H9 (cell line): Measurements from ENCODE around the gene DNAL1. TPM values are rescaled to one million over a fixed set of nuclear protein-coding genes. Genes with fewer than 3 reads are reported as not detected.
A peak's percentile ranks its signal among the peaks of the same experiment; 100 is the strongest.

Experiments used
- DNase-seq: peaks from one replicate; pipeline ENCODE4 v3.0.0-alpha.2; 2017
- H2AFZ ChIP-seq: one replicate; pipeline ENCODE4 v1.6.1; 2013; ENCODE audit warnings: mild to moderate bottlenecking, low read length, control low read depth, moderate library complexity
- H2AK5ac ChIP-seq: 2 replicates; pipeline ENCODE4 v1.6.1; 2013; ENCODE audit warnings: low read length, control low read depth, mixed read lengths; ENCODE audit not compliant: insufficient read length
- H2BK120ac ChIP-seq: one replicate; pipeline ENCODE4 v1.6.1; 2013; ENCODE audit warnings: low read depth, mild to moderate bottlenecking, low read length, control low read depth, inconsistent platforms; ENCODE audit not compliant: poor library complexity, severe bottlenecking
- H2BK12ac ChIP-seq: 2 replicates; pipeline ENCODE4 v1.6.1; 2013; ENCODE audit warnings: low read length, control low read depth, mixed read lengths, low read depth; ENCODE audit not compliant: insufficient read length
- H2BK15ac ChIP-seq: 2 replicates; pipeline ENCODE4 v1.6.1; 2013; ENCODE audit warnings: low read depth, low read length, control low read depth
- H2BK20ac ChIP-seq: one replicate; pipeline ENCODE4 v1.6.1; 2013; ENCODE audit warnings: low read depth, mild to moderate bottlenecking, low read length, control low read depth, inconsistent platforms; ENCODE audit not compliant: poor library complexity, severe bottlenecking
- H2BK5ac ChIP-seq: 2 replicates; pipeline ENCODE4 v1.6.1; 2013; ENCODE audit warnings: low read length, control low read depth, mixed read lengths; ENCODE audit not compliant: insufficient read length
- H3K14ac ChIP-seq: 2 replicates; pipeline ENCODE4 v1.6.1; 2013; ENCODE audit warnings: low read length, control low read depth; ENCODE audit not compliant: insufficient read depth
- H3K18ac ChIP-seq: 2 replicates; pipeline ENCODE4 v1.6.1; 2013; ENCODE audit warnings: low read depth, mild to moderate bottlenecking, mixed read lengths, low read length, control low read depth; ENCODE audit not compliant: insufficient read length
- H3K23ac ChIP-seq: 2 replicates; pipeline ENCODE4 v1.6.1; 2013; ENCODE audit warnings: low read length, control low read depth, mixed read lengths, low read depth; ENCODE audit not compliant: insufficient read length
- H3K23me2 ChIP-seq: 2 replicates; pipeline ENCODE4 v1.6.1; 2013; ENCODE audit warnings: low read depth, mild to moderate bottlenecking, mixed read lengths, low read length, control low read depth; ENCODE audit not compliant: insufficient read length, poor library complexity, severe bottlenecking
- H3K27ac ChIP-seq: 2 replicates; pipeline ENCODE4 v1.5.1; 2013; ENCODE audit warnings: low read length, control low read depth, mixed read lengths, low read depth; ENCODE audit not compliant: insufficient read length
- H3K27me3 ChIP-seq: 2 replicates; pipeline ENCODE4 v1.6.1; 2013; ENCODE audit warnings: low read length, control low read depth, inconsistent platforms; ENCODE audit not compliant: insufficient read depth
- H3K4ac ChIP-seq: 2 replicates; pipeline ENCODE4 v1.6.1; 2013; ENCODE audit warnings: low read depth, mild to moderate bottlenecking, control low read depth, inconsistent platforms, low read length, moderate library complexity
- H3K4me1 ChIP-seq: 2 replicates; pipeline ENCODE4 v1.6.1; 2013; ENCODE audit warnings: low read length, control low read depth, inconsistent platforms; ENCODE audit not compliant: insufficient read depth
- H3K4me2 ChIP-seq: 2 replicates; pipeline ENCODE4 v1.6.1; 2013; ENCODE audit warnings: low read length, control low read depth, mixed read lengths; ENCODE audit not compliant: insufficient read length, insufficient read depth
- H3K56ac ChIP-seq: 2 replicates; pipeline ENCODE4 v1.6.1; 2013; ENCODE audit warnings: low read depth, mild to moderate bottlenecking, mixed read lengths, low read length, control low read depth; ENCODE audit not compliant: insufficient read length
- H3K79me1 ChIP-seq: 2 replicates; pipeline ENCODE4 v1.6.1; 2013; ENCODE audit warnings: low read depth, mild to moderate bottlenecking, moderate library complexity, low read length, control low read depth, inconsistent platforms; ENCODE audit not compliant: insufficient read depth, poor library complexity, severe bottlenecking
- H3K79me2 ChIP-seq: 2 replicates; pipeline ENCODE4 v1.6.1; 2013; ENCODE audit warnings: low read length, control low read depth, inconsistent platforms; ENCODE audit not compliant: insufficient read depth
- H3K9ac ChIP-seq: 2 replicates; pipeline ENCODE4 v1.6.1; 2013; ENCODE audit warnings: low read length, control low read depth, mixed read lengths; ENCODE audit not compliant: insufficient read length; ENCODE audit errors: extremely low read depth
- H3K9me3 ChIP-seq: one replicate; pipeline ENCODE4 v1.6.1; 2013; ENCODE audit warnings: low read depth, low read length, inconsistent platforms; ENCODE audit not compliant: control insufficient read depth
- H3T11ph ChIP-seq: one replicate; pipeline ENCODE4 v1.6.1; 2013; ENCODE audit warnings: mild to moderate bottlenecking, low read length, control low read depth, inconsistent platforms
- H4K20me1 ChIP-seq: one replicate; pipeline ENCODE4 v1.6.1; 2013; ENCODE audit not compliant: control insufficient read depth, insufficient read length, insufficient read depth
- H4K5ac ChIP-seq: 2 replicates; pipeline ENCODE4 v1.6.1; 2013; ENCODE audit warnings: low read depth, mild to moderate bottlenecking, mixed read lengths, low read length, control low read depth; ENCODE audit not compliant: insufficient read length
- H4K8ac ChIP-seq: replicated peaks from 2 replicates; pipeline ENCODE4 v1.6.1; 2013; ENCODE audit warnings: low read length, control low read depth, mixed read lengths, low read depth; ENCODE audit not compliant: insufficient read length
- H4K91ac ChIP-seq: 2 replicates; pipeline ENCODE4 v1.6.1; 2013; ENCODE audit warnings: low read depth, mild to moderate bottlenecking, moderate library complexity, mixed read lengths, low read length, control low read depth; ENCODE audit not compliant: insufficient read length
- H3K27ac Mint-ChIP-seq, 3 experiments: 2 replicates in 2 of 3; 3 replicates in 1 of 3; pipeline ENCODE4 v1.8.0; 2020 to 2021; ENCODE audit warnings: mixed read lengths in 3 of 3, mild to moderate bottlenecking in 1 of 3, moderate library complexity in 1 of 3
- H3K27me3 Mint-ChIP-seq: 2 replicates; pipeline ENCODE4 v1.8.0; 2021; ENCODE audit warnings: low read depth, mild to moderate bottlenecking, moderate library complexity, mixed read lengths
- H3K36me3 Mint-ChIP-seq, 3 experiments: 2 replicates in 2 of 3; 3 replicates in 1 of 3; pipeline ENCODE4 v1.8.0; 2020 to 2021; ENCODE audit warnings: low read depth in 3 of 3, mixed read lengths in 3 of 3; ENCODE audit not compliant: insufficient read depth in 1 of 3
- H3K4me1 Mint-ChIP-seq, 2 experiments: 2 replicates each; pipeline ENCODE4 v1.8.0; 2020; ENCODE audit warnings: mixed read lengths in 2 of 2
- H3K4me3 Mint-ChIP-seq, 2 experiments: 2 replicates in 1 of 2; 3 replicates in 1 of 2; pipeline ENCODE4 v1.8.0; 2020 to 2021; ENCODE audit warnings: mild to moderate bottlenecking in 2 of 2, mixed read lengths in 2 of 2, moderate library complexity in 1 of 2
- H3K9me3 Mint-ChIP-seq, 2 experiments: 2 replicates in 1 of 2; 3 replicates in 1 of 2; pipeline ENCODE4 v1.8.0; 2020; ENCODE audit warnings: mild to moderate bottlenecking in 2 of 2, mixed read lengths in 2 of 2, moderate library complexity in 1 of 2
- WGBS: extraction: QIAGEN DNeasy Blood & Tissue Kit; methylation state at CpG from one replicate; pipeline ENCODE4 v1.1.7; 2013; ENCODE audit warnings: missing lambda C conversion rate, low lambda C conversion rate, mixed read lengths; ENCODE audit not compliant: insufficient read length; ENCODE audit errors: extremely low coverage; 5-methylcytosine and 5-hydroxymethylcytosine counted together
- total RNA-seq: library from RNA; stranded (reverse); gene quantifications from 2 replicates; pipeline ENCODE4 v1.2.1, GENCODE V29; 2021
- TF ChIP-seq, protein P1 (sequence below): fragments of 200-600 bp; sonication (generic); conservative IDR thresholded peaks from 3 replicates; pipeline ENCODE4 v1.8.0; 2021; ENCODE audit warnings: antibody characterized with exemption, mild to moderate bottlenecking

Gene DNAL1
- total RNA-seq, 1 experiment from 2014 or later = 17.7 TPM

DNA sequence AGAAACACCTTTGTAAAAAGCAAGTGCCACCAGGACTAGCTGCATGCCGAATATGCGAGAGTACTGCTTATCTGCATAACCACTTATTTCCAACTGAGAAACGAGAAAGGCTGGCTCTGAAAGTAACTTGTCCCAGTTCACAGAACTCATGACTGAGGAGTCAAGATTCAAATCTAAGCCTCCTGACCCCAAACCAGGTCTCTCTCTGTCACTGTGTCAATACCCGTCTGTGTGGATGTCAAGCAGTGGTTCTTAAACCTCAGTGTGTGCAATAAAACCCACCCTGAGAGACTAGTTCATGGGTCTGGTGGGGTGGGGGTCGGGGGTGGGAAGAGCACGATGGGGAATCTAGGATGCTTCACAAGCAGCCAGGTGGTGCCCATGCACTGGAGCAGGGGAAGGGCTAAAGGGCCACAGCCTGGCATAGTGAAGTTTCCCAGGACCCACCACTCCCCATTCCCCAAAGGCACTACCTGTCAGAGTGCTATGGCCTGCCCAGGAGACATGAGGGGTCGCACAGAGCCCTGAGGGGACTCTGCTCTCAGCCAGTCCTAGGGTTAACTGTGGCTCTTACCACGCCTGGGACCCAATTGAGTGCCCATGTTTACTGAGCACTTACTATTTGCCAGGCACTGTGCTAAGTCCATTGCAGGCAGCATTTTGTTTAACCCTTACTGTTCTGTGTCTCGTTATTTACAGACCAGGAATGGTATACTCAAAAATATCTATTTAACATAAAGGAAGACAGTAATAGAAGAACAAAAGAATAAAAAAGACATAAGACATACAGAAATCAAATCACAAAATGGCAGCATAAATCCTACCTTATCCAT is 102.8 kb downstream of the DNAL1 start:
- H3K27me3 Mint-ChIP-seq = peaks cover 2% of the 10 kb centered on the region; the same call in 1 of the 2 replicates
- Histone ChIP-seq H4K91ac (no peak overlapping the region), H3T11ph (no peak overlapping the region), H4K20me1 (no peaks in the 10 kb centered on the region), H2BK120ac (no peak overlapping the region), H3K79me2 (peaks cover 4% of the 10 kb centered on the region; the same call in 1 of the 2 replicates), H3K18ac (no peak overlapping the region), H3K27me3 (no peaks in the 10 kb centered on the region), H3K4me2 (no peak overlapping the region), H3K23ac (no peak overlapping the region), H2AFZ (no peak overlapping the region), H3K27ac (no peak overlapping the region), H2BK20ac (no peak overlapping the region), H3K79me1 (no peaks in the 10 kb centered on the region), H2BK12ac (no peak overlapping the region), H3K9ac (no peak overlapping the region), H4K8ac (no peak overlapping the region), H2AK5ac (no peak overlapping the region), H2BK15ac (no peak overlapping the region), H2BK5ac (no peak overlapping the region), H3K4me1 (peaks cover 6% of the 10 kb centered on the region; the same call in 1 of the 2 replicates), H3K14ac (no peak overlapping the region), H3K4ac (no peak overlapping the region), H4K5ac (no peak overlapping the region), H3K23me2 (no peaks in the 10 kb centered on the region), H3K9me3 (no peaks in the 10 kb centered on the region), H3K56ac (no peak overlapping the region)
- H3K9me3 Mint-ChIP-seq = no peaks in the 10 kb centered on the region; a peak in 1 of 5 replicates
- no peaks in the 10 kb centered on the region for H3K36me3 Mint-ChIP-seq
- peaks cover 43 to 49% of the 10 kb centered on the region in 2 experiments for H3K4me1 Mint-ChIP-seq
- DNase-seq = no peak
- WGBS = no CpG with 5 or more reads among the region's 9 CpGs
- no peak overlapping the region; a peak in 1 of 5 replicates for H3K4me3 Mint-ChIP-seq
- TF ChIP-seq, protein P1, sequence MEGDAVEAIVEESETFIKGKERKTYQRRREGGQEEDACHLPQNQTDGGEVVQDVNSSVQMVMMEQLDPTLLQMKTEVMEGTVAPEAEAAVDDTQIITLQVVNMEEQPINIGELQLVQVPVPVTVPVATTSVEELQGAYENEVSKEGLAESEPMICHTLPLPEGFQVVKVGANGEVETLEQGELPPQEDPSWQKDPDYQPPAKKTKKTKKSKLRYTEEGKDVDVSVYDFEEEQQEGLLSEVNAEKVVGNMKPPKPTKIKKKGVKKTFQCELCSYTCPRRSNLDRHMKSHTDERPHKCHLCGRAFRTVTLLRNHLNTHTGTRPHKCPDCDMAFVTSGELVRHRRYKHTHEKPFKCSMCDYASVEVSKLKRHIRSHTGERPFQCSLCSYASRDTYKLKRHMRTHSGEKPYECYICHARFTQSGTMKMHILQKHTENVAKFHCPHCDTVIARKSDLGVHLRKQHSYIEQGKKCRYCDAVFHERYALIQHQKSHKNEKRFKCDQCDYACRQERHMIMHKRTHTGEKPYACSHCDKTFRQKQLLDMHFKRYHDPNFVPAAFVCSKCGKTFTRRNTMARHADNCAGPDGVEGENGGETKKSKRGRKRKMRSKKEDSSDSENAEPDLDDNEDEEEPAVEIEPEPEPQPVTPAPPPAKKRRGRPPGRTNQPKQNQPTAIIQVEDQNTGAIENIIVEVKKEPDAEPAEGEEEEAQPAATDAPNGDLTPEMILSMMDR = no peak
- H3K27ac Mint-ChIP-seq = peak overlapping the region in 2 of 3 experiments; percentile 9 to 68; a peak in 2 of 7 replicates
